Measurements from ENCODE around the gene DIP2B. TPM values are rescaled to one million over a fixed set of nuclear protein-coding genes. Genes with fewer than 3 reads are reported as not detected.
A peak's percentile ranks its signal among the peaks of the same experiment; 100 is the strongest.

Gene DIP2B
- total and polyA plus RNA-seq, 2 experiments from 2014 or later, result 5.6 to 17.9 TPM

- H3K27ac ChIP-seq, result peak overlapping the region; percentile 59
- H3K4me1 ChIP-seq (ENCODE audit: insufficient read depth), result peaks cover 20% of the 10 kb centered on the region
- no peaks in the 10 kb centered on the region for H3K9me2 ChIP-seq (ENCODE audit: insufficient read depth)
- H2AFZ ChIP-seq, result no peak overlapping the region
- H3K27me3 ChIP-seq (replicated peaks; ENCODE audit: insufficient read depth), result no peaks in the 10 kb centered on the region
- peaks cover 95% of the 10 kb centered on the region for H3K79me2 ChIP-seq (ENCODE audit: insufficient read depth)
- H3K4me2 ChIP-seq (ENCODE audit: unreplicated experiment), result peak overlapping the region; percentile 10
- no peak overlapping the region for H3K9ac ChIP-seq
- no peaks in the 10 kb centered on the region for H3K9me3 ChIP-seq (ENCODE audit: low read depth)
- no peaks in the 10 kb centered on the region for H3K36me3 ChIP-seq (ENCODE audit: low read depth)
- no peaks in the 10 kb centered on the region for H4K20me1 ChIP-seq (ENCODE audit: insufficient read depth)
- H3F3A ChIP-seq (ENCODE audit: insufficient read depth), result peaks cover 23% of the 10 kb centered on the region
- in situ Hi-C loops (cut with MboI), result no loop called here
- DNase-seq, result no peak
- no peak overlapping the region for H3K4me3 ChIP-seq
- 93% methylated on average over 1 of the region's 1 CpG for WGBS, 2 experiments (ENCODE audit: low coverage in 1 of 2, low lambda C conversion rate in 2 of 2, missing lambda C conversion rate in 2 of 2)
- no peak for TF ChIP-seq EZH2 (IDR thresholded peaks at IDR 0.05; ENCODE audit: insufficient read depth, poor library complexity, severe bottlenecking)
- TF ChIP-seq EZH2phosphoT487 (IDR thresholded peaks at IDR 0.05; ENCODE audit: insufficient read depth, low read depth), result no peak
Observed at GRCh38 chr12:50604640-50604920, 99.8 kb downstream of the DIP2B start.

DNA sequence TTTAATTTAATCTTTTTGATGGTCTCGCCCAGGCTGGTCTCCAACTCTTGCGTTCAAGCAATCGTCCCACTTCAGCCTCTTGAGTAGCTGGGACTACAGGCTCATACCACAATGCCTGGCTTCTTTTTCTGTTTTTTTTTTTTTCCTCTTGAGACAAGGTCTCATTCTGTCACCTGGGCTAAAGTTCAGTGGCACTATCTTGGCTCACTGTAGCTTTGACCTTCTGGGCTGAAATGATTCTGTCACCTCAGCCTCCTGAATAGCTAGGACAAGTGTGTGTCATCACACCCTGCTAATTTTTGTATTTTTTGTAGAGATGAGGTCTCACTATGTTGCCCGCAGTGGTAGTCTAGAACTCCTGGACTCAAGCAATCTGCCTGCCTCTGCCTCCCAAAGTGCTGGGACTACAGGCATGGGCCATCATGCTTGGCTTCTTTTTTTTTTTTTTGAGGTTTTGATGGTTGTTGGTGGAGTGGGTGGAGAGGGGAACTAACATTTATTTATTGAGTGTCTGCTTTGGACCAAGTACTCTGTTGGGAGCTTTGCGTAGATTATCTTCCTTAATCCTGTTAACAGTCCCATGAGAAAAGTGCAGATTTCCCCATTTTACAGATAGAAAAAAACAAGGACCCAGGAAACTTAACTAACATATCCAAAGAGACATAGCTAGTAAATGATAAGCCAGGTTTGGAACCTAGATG, 102.0 kb downstream of the DIP2B start:
- H3K79me2 ChIP-seq (ENCODE audit: insufficient read depth), result peaks cover 97% of the 10 kb centered on the region
- H3K9me2 ChIP-seq (ENCODE audit: insufficient read depth), result no peaks in the 10 kb centered on the region
- H4K20me1 ChIP-seq (ENCODE audit: insufficient read depth), result no peaks in the 10 kb centered on the region
- no peak overlapping the region for H3K9ac ChIP-seq
- WGBS, 2 experiments (ENCODE audit: low coverage in 1 of 2, low lambda C conversion rate in 2 of 2, missing lambda C conversion rate in 2 of 2), result 99% methylated on average over 5 of the region's 5 CpGs
- H3K4me3 ChIP-seq, result no peak overlapping the region
- no peak for TF ChIP-seq EZH2 (IDR thresholded peaks at IDR 0.05; ENCODE audit: insufficient read depth, poor library complexity, severe bottlenecking)
- no peak for TF ChIP-seq EZH2phosphoT487 (IDR thresholded peaks at IDR 0.05; ENCODE audit: insufficient read depth, low read depth)
- H3K27ac ChIP-seq, result no peak overlapping the region
- no peak overlapping the region for H3K4me2 ChIP-seq (ENCODE audit: unreplicated experiment)
- in situ Hi-C loops (cut with MboI), result no loop called here
- H3K4me1 ChIP-seq (ENCODE audit: insufficient read depth), result peaks cover 18% of the 10 kb centered on the region
- H3F3A ChIP-seq (ENCODE audit: insufficient read depth), result peaks cover 16% of the 10 kb centered on the region; the same call in 1 of the 2 replicates
- DNase-seq, result no peak
- no peaks in the 10 kb centered on the region for H3K36me3 ChIP-seq (ENCODE audit: low read depth)
- no peaks in the 10 kb centered on the region for H3K27me3 ChIP-seq (replicated peaks; ENCODE audit: insufficient read depth)
- H2AFZ ChIP-seq, result no peak overlapping the region
- no peaks in the 10 kb centered on the region for H3K9me3 ChIP-seq (ENCODE audit: low read depth)

GRCh38 chr12:50609292-50609874, 104.6 kb downstream of the DIP2B start:
- WGBS, 2 experiments (ENCODE audit: low coverage in 1 of 2, low lambda C conversion rate in 2 of 2, missing lambda C conversion rate in 2 of 2), result 98 to 99% methylated on average over 3 of the region's 3 CpGs
- in situ Hi-C loops (cut with MboI), result no loop called here
- H3K36me3 ChIP-seq (ENCODE audit: low read depth), result no peaks in the 10 kb centered on the region
- TF ChIP-seq EZH2 (IDR thresholded peaks at IDR 0.05; ENCODE audit: insufficient read depth, poor library complexity, severe bottlenecking), result no peak
- no peak for TF ChIP-seq EZH2phosphoT487 (IDR thresholded peaks at IDR 0.05; ENCODE audit: insufficient read depth, low read depth)
- no peak overlapping the region for H3K4me2 ChIP-seq (ENCODE audit: unreplicated experiment)
- no peak overlapping the region for H3K9ac ChIP-seq
- no peak for DNase-seq
- no peaks in the 10 kb centered on the region for H4K20me1 ChIP-seq (ENCODE audit: insufficient read depth)
- no peak overlapping the region for H2AFZ ChIP-seq
- no peaks in the 10 kb centered on the region for H3K9me2 ChIP-seq (ENCODE audit: insufficient read depth)
- no peak overlapping the region for H3K27ac ChIP-seq
- H3K27me3 ChIP-seq (replicated peaks; ENCODE audit: insufficient read depth), result no peaks in the 10 kb centered on the region
- H3F3A ChIP-seq (ENCODE audit: insufficient read depth), result peaks cover 14% of the 10 kb centered on the region
- peaks cover 94% of the 10 kb centered on the region for H3K79me2 ChIP-seq (ENCODE audit: insufficient read depth)
- H3K9me3 ChIP-seq (ENCODE audit: low read depth), result no peaks in the 10 kb centered on the region
- H3K4me3 ChIP-seq, result no peak overlapping the region
- peaks cover 20% of the 10 kb centered on the region for H3K4me1 ChIP-seq (ENCODE audit: insufficient read depth)

- Histone ChIP-seq H3K36me3 (ENCODE audit: low read depth) (no peaks in the 10 kb centered on the region), H3K79me2 (ENCODE audit: insufficient read depth) (peaks cover 90% of the 10 kb centered on the region), H3K9me2 (ENCODE audit: insufficient read depth) (no peaks in the 10 kb centered on the region), H4K20me1 (ENCODE audit: insufficient read depth) (no peaks in the 10 kb centered on the region), H3K9ac (no peak overlapping the region), H3F3A (ENCODE audit: insufficient read depth) (peaks cover 16% of the 10 kb centered on the region), H3K27me3 (replicated peaks; ENCODE audit: insufficient read depth) (no peaks in the 10 kb centered on the region), H3K9me3 (ENCODE audit: low read depth) (no peaks in the 10 kb centered on the region), H3K4me3 (no peak overlapping the region), H3K4me2 (ENCODE audit: unreplicated experiment) (no peak overlapping the region), H2AFZ (no peak overlapping the region), H3K4me1 (ENCODE audit: insufficient read depth) (peaks cover 24% of the 10 kb centered on the region), H3K27ac (no peak overlapping the region)
- 100% methylated on average over 1 of the region's 1 CpG for WGBS, 2 experiments (ENCODE audit: low coverage in 1 of 2, low lambda C conversion rate in 2 of 2, missing lambda C conversion rate in 2 of 2)
- in situ Hi-C loops (cut with MboI), result no loop called here
- TF ChIP-seq EZH2phosphoT487 (IDR thresholded peaks at IDR 0.05; ENCODE audit: insufficient read depth, low read depth) (no peak), EZH2 (IDR thresholded peaks at IDR 0.05; ENCODE audit: insufficient read depth, poor library complexity, severe bottlenecking) (no peak)
- no peak for DNase-seq
Observed at GRCh38 chr12:50610171-50610570, 105.4 kb downstream of the DIP2B start.

All from GM23248 (cell line).